Gastroesophageal sphincter (tissue), 3 donors: Measurements from ENCODE around the gene STRBP.
"Not testable (repeated sequence)": the region's sequence is repeated elsewhere in the genome, so short reads cannot be mapped to it uniquely, and the experiment has no call there.

ENCODE experiments used
- CTCF ChIP-seq, 4 experiments: fragments of 200-600 bp in 2 of 4; fragments of 450-650 bp in 2 of 4; sonication (generic) in 1 of 4; IDR thresholded peaks; one replicate each; pipeline ENCODE4 v1.5.1; 2017 to 2019; ENCODE audit warnings: antibody characterized with exemption in 4 of 4, mild to moderate bottlenecking in 2 of 4, moderate library complexity in 2 of 4
- EP300 ChIP-seq: sonication (generic); formaldehyde crosslinking; IDR thresholded peaks from one replicate; pipeline ENCODE4 v1.6.1; 2017; ENCODE audit warnings: antibody characterized with exemption, mild to moderate bottlenecking
- POLR2A ChIP-seq, 2 donors: fragments of 450-650 bp; IDR thresholded peaks; one replicate each; pipeline ENCODE4 v1.6.1; 2017; ENCODE audit warnings: antibody characterized with exemption in 2 of 2, mild to moderate bottlenecking in 2 of 2, moderate library complexity in 1 of 2
- POLR2AphosphoS5 ChIP-seq: sonication (generic); formaldehyde crosslinking; IDR thresholded peaks from one replicate; pipeline ENCODE4 v1.6.1; 2017; ENCODE audit warnings: antibody characterized with exemption

DNA sequence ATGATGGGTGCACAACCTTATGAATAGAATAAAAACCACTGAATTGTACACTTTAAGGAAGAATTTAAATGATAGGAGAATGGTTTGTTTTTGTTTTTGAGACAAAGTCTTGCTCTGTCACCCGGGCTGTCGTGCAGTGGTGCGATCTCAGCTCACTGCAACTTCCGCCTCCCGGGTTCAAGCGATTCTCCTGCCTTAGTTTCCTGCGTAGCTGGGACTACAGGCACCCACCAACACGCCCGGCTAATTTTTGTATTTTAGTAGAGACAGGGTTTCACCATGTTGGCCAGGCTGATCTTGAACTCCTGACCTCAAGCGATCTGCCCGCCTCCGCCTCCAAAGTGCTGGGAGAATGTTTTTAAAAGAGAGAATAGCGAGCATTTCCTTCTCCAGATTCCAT is 33.5 kb upstream of the STRBP start:
- TF ChIP-seq POLR2AphosphoS5; CTCF (IDR thresholded peaks at IDR 0.05); POLR2A (IDR thresholded peaks at IDR 0.05); EP300: not testable (repeated sequence)
